ENCODE measurements around the gene MAP2. TPM values are rescaled to one million over a fixed set of nuclear protein-coding genes. Genes with fewer than 3 reads are reported as not detected.

The MAP2 gene
- total and polyA plus RNA-seq, 2 of the 8 experiments (the other 6 are each of a cell fraction or from before 2014, with no cell fraction given): 5.9 to 9.4 TPM

DNA sequence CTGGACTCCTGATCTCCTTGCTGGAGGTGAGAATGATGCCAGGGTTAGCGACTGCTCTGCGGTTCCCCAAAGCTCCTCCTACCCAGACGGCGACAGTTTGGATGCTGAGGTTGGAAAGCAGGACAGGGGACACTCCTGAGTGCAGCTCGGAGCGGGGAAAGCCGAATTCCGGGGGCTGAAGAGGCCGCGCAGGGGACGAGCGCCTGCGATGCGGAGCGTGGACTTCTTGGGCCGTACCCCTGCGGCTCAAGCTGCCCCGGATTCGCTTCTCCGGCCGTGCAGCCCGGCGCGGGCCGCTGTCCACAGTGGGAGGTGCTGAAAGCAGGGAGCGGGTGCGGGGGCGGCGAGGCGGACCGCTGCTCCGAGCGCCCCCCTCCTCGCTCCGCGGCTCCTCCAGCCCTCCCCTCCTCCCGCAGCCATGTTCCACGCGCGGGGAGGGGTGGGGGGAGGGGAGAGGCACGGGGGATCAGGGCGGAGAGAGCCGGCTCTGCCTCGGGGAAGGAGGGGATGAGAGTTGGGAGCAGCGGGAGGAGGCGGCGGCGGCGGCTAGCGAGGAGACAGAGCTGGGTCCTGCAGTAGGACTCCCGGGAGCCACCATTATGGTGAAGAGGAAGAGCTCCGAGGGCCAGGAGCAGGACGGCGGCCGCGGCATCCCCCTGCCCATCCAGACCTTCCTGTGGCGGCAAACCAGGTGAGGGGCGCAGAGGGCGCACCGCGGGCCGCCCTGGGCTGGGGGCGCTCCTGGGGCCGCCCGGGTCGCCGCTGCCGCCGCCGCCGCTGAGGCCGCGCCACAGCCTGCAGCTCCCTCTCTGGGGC is 347.8 kb downstream of the MAP2 start, which contains the start of gene UNC80:
TSS of gene UNC80 (plus strand) at position 359 of the 816 bp plus-strand sequence. CDS start at position 600, 241 bp downstream.
- H2AK5ac ChIP-seq (ENCODE audit: low read depth, low read length): no peak within 1 kb of the TSS
- H3K4me2 ChIP-seq (ENCODE audit: insufficient read depth in 1 of 2, low read depth in 2 of 2, low read length in 2 of 2): peak within 1 kb of the TSS; percentile 77 to 87
- H3K4ac ChIP-seq (replicated peaks; ENCODE audit: insufficient read length, low read depth, low read length): no peak within 1 kb of the TSS
- CTCF ChIA-PET (ENCODE audit: partially characterized antibody): interaction anchor here (0.6 to 1.9 kb wide), 10 partner anchors 8 to 347 kb away, joined by 3 to 11 read pairs (median 3); no protein-coding TSS in a partner anchor
- POLR2A ChIA-PET (ENCODE audit: partially characterized antibody): interaction anchor here (1.0 to 1.4 kb wide), 3 partner anchors 18 to 82 kb away, joined by 3 to 5 read pairs (median 4); no protein-coding TSS in a partner anchor
- no peaks in the 10 kb centered on the region for H3K79me2 ChIP-seq (ENCODE audit: control insufficient read depth in 1 of 2, insufficient read depth in 2 of 2, low read length in 2 of 2)
- H2BK120ac ChIP-seq (replicated peaks; ENCODE audit: low read depth, low read length): no peak within 1 kb of the TSS
- peaks cover 0 to 2% (median 0%) of the 10 kb centered on the region in 4 experiments; a peak in 3 of 7 replicates for H3K4me1 ChIP-seq (replicated peaks in 1 of 4; ENCODE audit: control insufficient read depth in 3 of 4, insufficient read depth in 4 of 4, low read length in 3 of 4)
- H3K27me3 ChIP-seq (replicated peaks in 1 of 4; ENCODE audit: control insufficient read depth in 3 of 4, extremely low read depth in 1 of 4, insufficient read depth in 3 of 4, low read length in 3 of 4): peaks cover 2 to 32% (median 15%) of the 10 kb centered on the region in 4 experiments
- WGBS, 2 experiments (ENCODE audit: extremely low coverage in 1 of 2, insufficient coverage in 1 of 2, insufficient read length in 1 of 2, insufficient replicate concordance in 2 of 2, low coverage in 1 of 2, low lambda C conversion rate in 2 of 2, missing lambda C conversion rate in 1 of 2): 2% methylated on average over 42 of the region's 73 CpGs; no CpG with 5 or more reads in 1 of the 2 experiments
- FAIRE-seq (no peak), DNase-seq (ENCODE audit: low read depth in 1 of 2, low spot score in 2 of 2) (peak in 1 of 2 experiments; percentile 95)
- no peak within 1 kb of the TSS for H3K56ac ChIP-seq (replicated peaks; ENCODE audit: insufficient read length, low read depth, low read length)
- no peak within 1 kb of the TSS for H4K91ac ChIP-seq (replicated peaks; ENCODE audit: insufficient read length, low read length)
- no peak within 1 kb of the TSS for H3K23ac ChIP-seq (ENCODE audit: insufficient read length)
- no peak within 1 kb of the TSS for H3K18ac ChIP-seq (ENCODE audit: extremely low read depth, low read length)
- H3K23me2 ChIP-seq (ENCODE audit: low read depth, low read length): peaks cover 3% of the 10 kb centered on the region; the same call in 1 of the 2 replicates
- no peaks in the 10 kb centered on the region for H4K20me1 ChIP-seq (replicated peaks in 1 of 2; ENCODE audit: control insufficient read depth in 1 of 2, insufficient read depth in 2 of 2, low read length in 2 of 2)
- H4K8ac ChIP-seq (ENCODE audit: extremely low read depth, insufficient read depth, low read length): no peak within 1 kb of the TSS
- H2BK5ac ChIP-seq (ENCODE audit: low read depth, low read length): no peak within 1 kb of the TSS
- no peaks in the 10 kb centered on the region; a peak in 1 of 4 replicates for H3K9me3 ChIP-seq (ENCODE audit: insufficient read depth in 2 of 2, low read depth in 1 of 2, low read length in 1 of 2)
- H2BK15ac ChIP-seq (ENCODE audit: low read length): no peak within 1 kb of the TSS
- H3K27ac ChIP-seq (ENCODE audit: low read depth, low read length): no peak within 1 kb of the TSS
- H2AFZ ChIP-seq (ENCODE audit: low read length): no peak within 1 kb of the TSS
- no peak within 1 kb of the TSS for H2BK20ac ChIP-seq (ENCODE audit: low read length)
- H2BK12ac ChIP-seq (ENCODE audit: low read depth, low read length): no peak within 1 kb of the TSS
- H4K5ac ChIP-seq (ENCODE audit: insufficient read length, low read depth, low read length): no peak within 1 kb of the TSS
- H3K9ac ChIP-seq (replicated peaks in 1 of 4; ENCODE audit: extremely low read depth in 1 of 4, low read depth in 3 of 4, low read length in 3 of 4): peak within 1 kb of the TSS in 2 of 4 experiments; percentile 25 to 53; a peak in 2 of 7 replicates
- peak within 1 kb of the TSS; percentile 23 to 82 (median 50) for H3K4me3 ChIP-seq (ENCODE audit: extremely low read depth in 1 of 4, insufficient read depth in 2 of 4, low read depth in 3 of 4, low read length in 4 of 4)
- no peaks in the 10 kb centered on the region for H3K36me3 ChIP-seq (ENCODE audit: control insufficient read depth in 2 of 4, insufficient read depth in 4 of 4, low read length in 3 of 4)
- H3K79me1 ChIP-seq (ENCODE audit: low read depth, low read length): no peaks in the 10 kb centered on the region
- no peak within 1 kb of the TSS for H3K14ac ChIP-seq (ENCODE audit: insufficient read length)
- no peak for TF ChIP-seq NANOG (IDR thresholded peaks at IDR 0.05; ENCODE audit: insufficient read depth, low read depth, low read length, poor library complexity, severe bottlenecking)
- TF ChIP-seq MAFK (IDR thresholded peaks at IDR 0.05; ENCODE audit: low read depth, low read length): no peak
- TF ChIP-seq RBBP5 (IDR thresholded peaks at IDR 0.05; ENCODE audit: borderline replicate concordance, low read depth, low read length): 0 out of 2 replicates have a peak, but pooled peaks have one; percentile 53
- no peak for TF ChIP-seq BCL11A (IDR thresholded peaks at IDR 0.05; ENCODE audit: low read depth in 2 of 2, low read length in 2 of 2)
- peak; percentile 100 for TF ChIP-seq EGR1 (IDR thresholded peaks at IDR 0.05; ENCODE audit: borderline replicate concordance, low read depth, low read length)
- TF ChIP-seq, protein P1, sequence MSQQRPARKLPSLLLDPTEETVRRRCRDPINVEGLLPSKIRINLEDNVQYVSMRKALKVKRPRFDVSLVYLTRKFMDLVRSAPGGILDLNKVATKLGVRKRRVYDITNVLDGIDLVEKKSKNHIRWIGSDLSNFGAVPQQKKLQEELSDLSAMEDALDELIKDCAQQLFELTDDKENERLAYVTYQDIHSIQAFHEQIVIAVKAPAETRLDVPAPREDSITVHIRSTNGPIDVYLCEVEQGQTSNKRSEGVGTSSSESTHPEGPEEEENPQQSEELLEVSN (IDR thresholded peaks at IDR 0.05): no peak
- TF ChIP-seq HDAC2 (IDR thresholded peaks at IDR 0.05; ENCODE audit: borderline replicate concordance in 1 of 2, low read depth in 2 of 2, low read length in 2 of 2): peak in 1 of 2 experiments; percentile 75; a peak in 2 of 4 replicates
- no peak for TF ChIP-seq HDAC6 (IDR thresholded peaks at IDR 0.05; ENCODE audit: low read depth, low read length)
- no peak for TF ChIP-seq TEAD4 (IDR thresholded peaks at IDR 0.05; ENCODE audit: low read depth, low read length)
- TF ChIP-seq SRF (IDR thresholded peaks at IDR 0.05; ENCODE audit: low read depth, low read length): no peak

Data from H1 (cell line).